ACC112 (cell line): Measurements from ENCODE around the gene ATP2B3.

Experiments used
- H2AFZ ChIP-seq: fragments of 200-600 bp; sonication (generic); one replicate; pipeline ENCODE4 v1.6.0; 2017; ENCODE audit warnings: antibody characterized with exemption, low read length; ENCODE audit not compliant: unreplicated experiment
- H3K27ac ChIP-seq: fragments of 200-600 bp; sonication (generic); 2 replicates; pipeline ENCODE4 v1.5.1; 2014; ENCODE audit warnings: low read depth, mild to moderate bottlenecking, antibody characterized with exemption, low read length, moderate library complexity
- H3K27me3 ChIP-seq: fragments of 200-600 bp; sonication (generic); 2 replicates; pipeline ENCODE4 v1.6.1; 2014; ENCODE audit warnings: mild to moderate bottlenecking, antibody characterized with exemption, low read length, moderate library complexity, mixed read lengths; ENCODE audit not compliant: insufficient read depth
- H3K36me3 ChIP-seq: fragments of 200-600 bp; sonication (generic); 2 replicates; pipeline ENCODE4 v1.6.1; 2016; ENCODE audit warnings: mild to moderate bottlenecking, antibody characterized with exemption, low read length, moderate library complexity, mixed read lengths; ENCODE audit not compliant: insufficient read depth
- H3K4me1 ChIP-seq: fragments of 200-600 bp; sonication (generic); one replicate; pipeline ENCODE4 v1.6.1; 2016; ENCODE audit warnings: low read length, mixed read lengths; ENCODE audit not compliant: insufficient read depth, unreplicated experiment, control insufficient read depth
- H3K4me3 ChIP-seq: fragments of 200-600 bp; sonication (generic); 2 replicates; pipeline ENCODE4 v1.5.1; 2014; ENCODE audit warnings: mild to moderate bottlenecking, low read depth, low read length
- H3K79me2 ChIP-seq: fragments of 200-600 bp; sonication (generic); one replicate; pipeline ENCODE4 v1.6.0; 2016; ENCODE audit warnings: low read length; ENCODE audit not compliant: control insufficient read depth, unreplicated experiment, insufficient read depth

Gene ATP2B3

GRCh38 chrX:153490217-153490930 lies 27.1 kb upstream of the ATP2B3 start:
- peaks cover 6% of the 10 kb centered on the region for H3K79me2 ChIP-seq
- peaks cover 44% of the 10 kb centered on the region for H3K4me1 ChIP-seq
- no peak overlapping the region for H3K27ac ChIP-seq

GRCh38 chrX:153491351-153491914 lies 26.0 kb upstream of the ATP2B3 start:
- no peaks in the 10 kb centered on the region for H3K27me3 ChIP-seq
- H3K4me1 ChIP-seq: peaks cover 47% of the 10 kb centered on the region
- H3K4me3 ChIP-seq: no peak overlapping the region
- H3K36me3 ChIP-seq: no peaks in the 10 kb centered on the region
- H3K79me2 ChIP-seq: peaks cover 17% of the 10 kb centered on the region
- no peak overlapping the region for H3K27ac ChIP-seq
- no peak overlapping the region for H2AFZ ChIP-seq

More at GRCh38 chrX:153490217-153490930, 27.1 kb upstream of the ATP2B3 start:
- Histone ChIP-seq H3K27me3 (no peaks in the 10 kb centered on the region), H2AFZ (no peak overlapping the region), H3K4me3 (no peak overlapping the region), H3K36me3 (no peaks in the 10 kb centered on the region)

GRCh38 chrX:153491918-153492317 lies 25.5 kb upstream of the ATP2B3 start:
- Histone ChIP-seq H3K36me3 (no peaks in the 10 kb centered on the region), H2AFZ (no peak overlapping the region), H3K27ac (no peak overlapping the region), H3K4me3 (no peak overlapping the region), H3K27me3 (no peaks in the 10 kb centered on the region), H3K4me1 (peaks cover 46% of the 10 kb centered on the region), H3K79me2 (peaks cover 19% of the 10 kb centered on the region)

GRCh38 chrX:153492543-153492942 lies 24.9 kb upstream of the ATP2B3 start:
- no peak overlapping the region for H2AFZ ChIP-seq
- peaks cover 19% of the 10 kb centered on the region for H3K79me2 ChIP-seq
- no peaks in the 10 kb centered on the region for H3K36me3 ChIP-seq
- H3K4me3 ChIP-seq: no peak overlapping the region
- H3K27me3 ChIP-seq: no peaks in the 10 kb centered on the region
- no peak overlapping the region for H3K27ac ChIP-seq
- H3K4me1 ChIP-seq: peaks cover 40% of the 10 kb centered on the region

GRCh38 chrX:153493085-153493484 lies 24.4 kb upstream of the ATP2B3 start:
- Histone ChIP-seq H3K79me2 (peaks cover 24% of the 10 kb centered on the region), H3K4me1 (peaks cover 39% of the 10 kb centered on the region), H3K27me3 (no peaks in the 10 kb centered on the region), H2AFZ (no peak overlapping the region), H3K36me3 (no peaks in the 10 kb centered on the region), H3K4me3 (no peak overlapping the region), H3K27ac (no peak overlapping the region)

- H3K79me2 ChIP-seq: peaks cover 32% of the 10 kb centered on the region
- peak overlapping the region; percentile 64 for H3K27ac ChIP-seq
- H2AFZ ChIP-seq: no peak overlapping the region
- H3K36me3 ChIP-seq: no peaks in the 10 kb centered on the region
- peaks cover 30% of the 10 kb centered on the region for H3K4me1 ChIP-seq
- peak overlapping the region; percentile 70 for H3K4me3 ChIP-seq
- no peaks in the 10 kb centered on the region for H3K27me3 ChIP-seq
Measured at GRCh38 chrX:153494061-153494460, 23.4 kb upstream of the ATP2B3 start.

- peak within 1 kb of the TSS; percentile 23 for H2AFZ ChIP-seq
- peaks cover 35% of the 10 kb centered on the region for H3K79me2 ChIP-seq
- peak within 1 kb of the TSS; percentile 64 for H3K27ac ChIP-seq
- H3K4me1 ChIP-seq: peaks cover 27% of the 10 kb centered on the region
- H3K36me3 ChIP-seq: no peaks in the 10 kb centered on the region
- H3K27me3 ChIP-seq: no peaks in the 10 kb centered on the region
- H3K4me3 ChIP-seq: peak within 1 kb of the TSS; percentile 88
Measured at GRCh38 chrX:153494541-153495361, 22.7 kb upstream of the ATP2B3 start, which contains the start of gene BGN. TSS of gene BGN (plus strand) at chrX:153494980. CDS start at chrX:153504632, 9,652 bp downstream.

- H3K4me1 ChIP-seq: peaks cover 27% of the 10 kb centered on the region
- H3K79me2 ChIP-seq: peaks cover 41% of the 10 kb centered on the region
- peak overlapping the region; percentile 88 for H3K4me3 ChIP-seq
- peak overlapping the region; percentile 19; the same call in 1 of the 2 replicates for H3K27ac ChIP-seq
- H2AFZ ChIP-seq: peak overlapping the region; percentile 23
- H3K36me3 ChIP-seq: no peaks in the 10 kb centered on the region
- H3K27me3 ChIP-seq: no peaks in the 10 kb centered on the region
Measured at GRCh38 chrX:153495362-153495751, 22.1 kb upstream of the ATP2B3 start.

- H3K4me3 ChIP-seq: peak overlapping the region; percentile 88
- H3K4me1 ChIP-seq: peaks cover 27% of the 10 kb centered on the region
- no peak overlapping the region for H3K27ac ChIP-seq
- H3K79me2 ChIP-seq: peaks cover 46% of the 10 kb centered on the region
- no peaks in the 10 kb centered on the region for H3K36me3 ChIP-seq
- H2AFZ ChIP-seq: no peak overlapping the region
- no peaks in the 10 kb centered on the region for H3K27me3 ChIP-seq
Measured at GRCh38 chrX:153495903-153496589, 21.4 kb upstream of the ATP2B3 start.

GRCh38 chrX:153496590-153496959 lies 20.9 kb upstream of the ATP2B3 start:
- Histone ChIP-seq H3K36me3 (no peaks in the 10 kb centered on the region), H3K27ac (no peak overlapping the region), H3K4me1 (peaks cover 24% of the 10 kb centered on the region), H3K79me2 (peaks cover 47% of the 10 kb centered on the region), H3K27me3 (no peaks in the 10 kb centered on the region), H3K4me3 (peak overlapping the region; percentile 88), H2AFZ (no peak overlapping the region)
